Hematopoietic multipotent progenitor cell treated with erythropoietin and hydrocortisone succinate and interleukin-3 and kit ligand, for 4 days (in vitro differentiated cells): ENCODE results near the gene ZC3HAV1.
"Not testable (repeated sequence)": the region's sequence is repeated elsewhere in the genome, so short reads cannot be mapped to it uniquely, and the experiment has no call there.

ENCODE experiments used
- DNase-seq: peaks from one replicate; pipeline ENCODE4 v3.0.0-alpha.2; 2015

ZC3HAV1 gene

GRCh38 chr7:139109188-139109982 is at the start of gene ZC3HAV1:
ZC3HAV1 (minus strand) TSS chr7:139109720; CDS start chr7:139109331, 389 bp downstream.
- peak; percentile 98 for DNase-seq

- peak; percentile 59 for DNase-seq
These were observed 44.3 kb upstream of the ZC3HAV1 start for GRCh38 chr7:139153832-139154231.

GRCh38 chr7:139152149-139152548 is 42.6 kb upstream of the ZC3HAV1 start:
- DNase-seq, result no peak

- DNase-seq, result no peak
These were observed 29.6 kb upstream of the ZC3HAV1 start for GRCh38 chr7:139139150-139139549.

GRCh38 chr7:139133335-139134139 is 24.0 kb upstream of the ZC3HAV1 start:
- DNase-seq, result peak; percentile 96

- DNase-seq, result no peak
These were observed 23.4 kb upstream of the ZC3HAV1 start for GRCh38 chr7:139132887-139133286.

GRCh38 chr7:139131601-139132041 is 22.1 kb upstream of the ZC3HAV1 start:
- peak; percentile 75 for DNase-seq

- not testable (repeated sequence) for DNase-seq
These were observed 20.3 kb upstream of the ZC3HAV1 start for GRCh38 chr7:139129814-139130213.

- DNase-seq, result peak; percentile 68
These were observed 18.1 kb upstream of the ZC3HAV1 start for GRCh38 chr7:139127648-139128047.

GRCh38 chr7:139125657-139126056 is 16.1 kb upstream of the ZC3HAV1 start:
- no peak for DNase-seq

- peak; percentile 20 for DNase-seq
These were observed 15.5 kb upstream of the ZC3HAV1 start for GRCh38 chr7:139124995-139125394.

- peak; percentile 96 for DNase-seq
These were observed 14.8 kb upstream of the ZC3HAV1 start for GRCh38 chr7:139124084-139124914.

GRCh38 chr7:139119486-139119849 is 9.9 kb upstream of the ZC3HAV1 start:
- no peak for DNase-seq

GRCh38 chr7:139118805-139119485 is 9.4 kb upstream of the ZC3HAV1 start:
- peak; percentile 82 for DNase-seq

GRCh38 chr7:139118234-139118804 is 8.8 kb upstream of the ZC3HAV1 start:
- DNase-seq, result peak; percentile 49

GRCh38 chr7:139117599-139118233 is 8.2 kb upstream of the ZC3HAV1 start:
- no peak for DNase-seq

GRCh38 chr7:139116999-139117398 is 7.5 kb upstream of the ZC3HAV1 start:
- DNase-seq, result no peak

GRCh38 chr7:139115104-139115503 is 5.6 kb upstream of the ZC3HAV1 start:
- DNase-seq, result no peak

GRCh38 chr7:139114585-139114984 is 5.1 kb upstream of the ZC3HAV1 start:
- DNase-seq, result no peak

- DNase-seq, result no peak
These were observed 4.5 kb upstream of the ZC3HAV1 start for GRCh38 chr7:139114018-139114417.

GRCh38 chr7:139112741-139113250 is 3.3 kb upstream of the ZC3HAV1 start:
- no peak for DNase-seq
